K562 (cell line): ENCODE data around the gene CD302.

Experiments used
- ARHGAP35 ChIP-seq: fragments of 450-650 bp; IDR thresholded peaks from 2 replicates; pipeline ENCODE4 v1.6.1; 2018; ENCODE audit not compliant: partially characterized antibody
- ARID3A ChIP-seq: IDR thresholded peaks from 2 replicates; pipeline ENCODE4 v1.6.1; 2012; ENCODE audit warnings: low read depth, low read length, improper control_type of control experiment, borderline replicate concordance
- ATF3 ChIP-seq, 2 experiments: fragments of 450-650 bp in 1 of 2; sonication (generic) in 1 of 2; formaldehyde crosslinking in 1 of 2; IDR thresholded peaks in 1 of 2; conservative IDR thresholded peaks in 1 of 2; 2 replicates each; pipeline versions ENCODE4 v1.6.1 to v1.8.1; 2016 to 2023; ENCODE audit warnings: mild to moderate bottlenecking in 2 of 2, moderate library complexity in 2 of 2, inconsistent platforms in 1 of 2, missing genetic modification reagents in 1 of 2
- CTCF ChIP-seq, 3 experiments: IDR thresholded peaks in 2 of 3; conservative IDR thresholded peaks in 1 of 3; 2 replicates each; pipeline ENCODE4 v1.5.1; 2011 to 2012; ENCODE audit warnings: low read length in 3 of 3, mild to moderate bottlenecking in 3 of 3, control low read depth in 2 of 3, improper control_type of control experiment in 1 of 3, inconsistent platforms in 1 of 3, low read depth in 1 of 3, mixed read lengths in 1 of 3, moderate library complexity in 1 of 3; ENCODE audit not compliant: insufficient read depth in 2 of 3
- MAZ ChIP-seq, 2 experiments: fragments of 450-650 bp in 1 of 2; sonication (generic) in 1 of 2; formaldehyde crosslinking; IDR thresholded peaks in 1 of 2; conservative IDR thresholded peaks in 1 of 2; 2 replicates each; pipeline versions ENCODE4 v1.4.0 to v1.5.0; 2020; ENCODE audit warnings: mild to moderate bottlenecking in 1 of 2, missing genetic modification reagents in 1 of 2
- MXI1 ChIP-seq: IDR thresholded peaks from 2 replicates; pipeline ENCODE4 v1.6.1; 2011; ENCODE audit warnings: low read depth, mild to moderate bottlenecking, improper control_type of control experiment, low read length
- NFYB ChIP-seq: IDR thresholded peaks from 2 replicates; pipeline ENCODE4 v1.6.1; 2011; ENCODE audit warnings: mild to moderate bottlenecking, moderate library complexity; ENCODE audit not compliant: insufficient read length; ENCODE audit errors: extremely low read depth
- TCF15 ChIP-seq: fragments of 250-450 bp; sonication (Bioruptor Pico); IDR thresholded peaks from 2 replicates; pipeline ENCODE4 v1.8.0; 2022; ENCODE audit warnings: moderate library complexity, mild to moderate bottlenecking, inconsistent platforms
- USF1 ChIP-seq: sonication (generic); formaldehyde crosslinking; IDR thresholded peaks from 2 replicates; pipeline ENCODE4 v1.9.0; 2022; ENCODE audit warnings: mild to moderate bottlenecking, missing genetic modification reagents
- ZBED1 ChIP-seq: IDR thresholded peaks from 2 replicates; pipeline ENCODE4 v1.6.1; 2014
- ZBTB8A ChIP-seq: fragments of 450-650 bp; IDR thresholded peaks from 2 replicates; pipeline ENCODE4 v1.6.1; 2018; ENCODE audit warnings: mild to moderate bottlenecking, moderate library complexity; ENCODE audit not compliant: partially characterized antibody

- TF ChIP-seq ARHGAP35 (no peak), CTCF (IDR thresholded peaks at IDR 0.05 in 2 of 3, conservative IDR thresholded peaks at IDR 0.05 in 1 of 3; ENCODE audit: insufficient read depth in 2 of 3, low read depth in 1 of 3, low read length in 3 of 3) (no peak), NFYB (no peak), MXI1 (no peak), MAZ (CRISPR knock-in tag; conservative IDR thresholded peaks at IDR 0.05 in 1 of 2, IDR thresholded peaks at IDR 0.05 in 1 of 2) (no peak), USF1 (CRISPR knock-in tag) (no peak), ZBED1 (no peak), ZBTB8A (no peak), ARID3A (no peak), TCF15 (CRISPR knock-in tag) (no peak), ATF3 (IDR thresholded peaks at IDR 0.05) (no peak), ATF3 (CRISPR knock-in tag; conservative IDR thresholded peaks at IDR 0.05) (no peak)
Observed at GRCh38 chr2:159759577-159759976, 38.4 kb downstream of the CD302 start.
